ENCODE measurements around the gene ACOT11.

DNA sequence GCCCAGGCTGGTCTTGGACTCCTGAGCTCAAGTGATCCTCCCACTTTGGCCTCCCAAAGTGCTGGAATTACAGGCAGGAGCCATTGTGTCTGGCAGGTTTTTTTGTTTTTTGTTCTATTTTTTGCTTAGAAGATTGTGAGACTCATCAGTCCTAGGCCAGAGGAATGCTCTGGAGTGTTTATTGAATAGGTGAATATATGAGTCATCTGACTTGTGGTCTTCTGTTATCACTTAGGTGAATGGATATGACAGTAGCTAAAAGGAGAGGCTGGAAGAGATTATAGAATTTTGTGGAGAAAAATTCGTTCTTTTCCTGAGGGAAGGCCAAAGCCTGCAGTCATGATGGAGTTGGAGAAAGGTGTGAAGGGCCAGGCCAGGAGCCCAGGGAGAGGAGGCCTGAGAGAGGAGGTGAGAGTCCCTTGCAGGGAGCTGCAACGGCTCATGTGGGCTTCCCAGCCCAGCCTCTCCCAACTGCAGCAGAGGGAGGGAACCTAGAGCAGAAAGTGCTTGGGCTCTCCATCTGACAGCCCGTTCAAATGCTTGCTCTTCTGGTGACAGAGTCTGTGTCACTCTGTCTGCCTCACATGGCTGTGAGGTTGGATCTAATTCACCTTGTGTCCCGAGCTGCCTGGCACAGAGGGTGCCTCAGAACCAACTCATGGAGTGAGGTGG, 31.6 kb upstream of the ACOT11 start:
- TF ChIP-seq CTCF (IDR thresholded peaks at IDR 0.05; ENCODE audit: poor library complexity, severe bottlenecking) (no peak), TAF1 (IDR thresholded peaks at IDR 0.05; ENCODE audit: low read depth) (no peak), EZH2 (IDR thresholded peaks at IDR 0.05; ENCODE audit: borderline replicate concordance, insufficient read depth, low read length, poor library complexity, severe bottlenecking) (no peak), REST (IDR thresholded peaks at IDR 0.05; ENCODE audit: borderline replicate concordance) (no peak), SMC3 (conservative IDR thresholded peaks at IDR 0.05; ENCODE audit: poor library complexity) (no peak), EP300 (conservative IDR thresholded peaks at IDR 0.05; ENCODE audit: poor library complexity, severe bottlenecking) (no peak), POLR2AphosphoS5 (IDR thresholded peaks at IDR 0.05) (no peak), RAD21 (conservative IDR thresholded peaks at IDR 0.05) (no peak)

All from neural cell (in vitro differentiated cells).